HG02884 (cell line): Measurements from ENCODE around the gene TSTD2.
A peak's percentile ranks its signal among the peaks of the same experiment; 100 is the strongest.

Experiments used
- ATAC-seq: cut with Tn5 transposase; IDR thresholded peaks from one replicate; pipeline ENCODE4 v1.9.1; 2021; ENCODE audit warnings: mild to moderate bottlenecking, moderate library complexity; ENCODE audit not compliant: unreplicated experiment

Gene TSTD2

GRCh38 chr9:97632985-97633858 is at the start of gene TSTD2, which contains the start of gene NCBP1:
Gene TSTD2 (minus strand): TSS chr9:97633368. CDS start chr9:97627562, 5,806 bp downstream.
Gene NCBP1 (plus strand): TSS chr9:97633821. CDS start chr9:97633882, 61 bp downstream.
- ATAC-seq, result peak; percentile 80

- ATAC-seq, result no peak
Measured at GRCh38 chr9:97682242-97682641, 49.1 kb upstream of the TSTD2 start.

GRCh38 chr9:97675655-97676054 is 42.5 kb upstream of the TSTD2 start:
- no peak for ATAC-seq

GRCh38 chr9:97673922-97674321 is 40.8 kb upstream of the TSTD2 start:
- no peak for ATAC-seq

DNA sequence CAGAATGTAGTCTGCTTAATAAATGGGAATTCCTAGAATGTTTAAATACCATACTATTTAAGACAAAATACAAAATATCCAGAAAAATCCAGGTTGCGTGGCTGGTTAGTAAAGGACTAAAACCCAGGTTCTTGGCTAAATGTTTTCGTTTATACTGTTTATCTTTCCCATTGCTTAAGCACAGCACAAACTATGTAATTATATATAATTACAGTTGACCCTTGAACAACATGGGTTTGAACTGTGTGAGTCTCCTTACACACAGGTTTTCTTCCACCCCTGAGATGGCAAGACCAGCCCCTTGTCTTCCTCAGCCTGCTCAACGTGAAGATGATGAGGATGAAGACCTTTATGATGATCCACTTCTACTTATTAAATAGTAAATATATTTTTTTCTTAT is 39.2 kb upstream of the TSTD2 start:
- ATAC-seq, result no peak

- no peak for ATAC-seq
Measured at GRCh38 chr9:97670586-97670985, 37.4 kb upstream of the TSTD2 start.

DNA sequence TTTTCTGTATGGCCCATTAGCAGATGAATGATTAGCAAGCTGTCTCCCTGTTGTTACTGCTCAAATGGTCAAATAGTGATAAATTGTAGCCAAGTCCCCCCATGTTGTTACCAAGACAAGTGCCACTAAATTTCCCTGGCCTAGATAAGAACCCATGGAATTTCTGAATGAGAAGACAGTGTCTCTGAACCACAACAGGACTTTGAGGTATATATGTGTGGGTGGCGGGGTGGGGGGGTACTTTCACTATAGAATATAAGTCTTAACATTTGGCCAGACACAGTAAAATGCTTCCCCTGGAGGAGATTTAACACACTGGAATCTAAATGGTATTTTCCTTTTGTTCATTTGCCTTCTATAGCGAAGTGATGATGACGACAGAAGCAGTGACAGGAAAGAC is 35.3 kb upstream of the TSTD2 start:
- no peak for ATAC-seq

- no peak for ATAC-seq
Measured at GRCh38 chr9:97666907-97667686, 33.9 kb upstream of the TSTD2 start.

DNA sequence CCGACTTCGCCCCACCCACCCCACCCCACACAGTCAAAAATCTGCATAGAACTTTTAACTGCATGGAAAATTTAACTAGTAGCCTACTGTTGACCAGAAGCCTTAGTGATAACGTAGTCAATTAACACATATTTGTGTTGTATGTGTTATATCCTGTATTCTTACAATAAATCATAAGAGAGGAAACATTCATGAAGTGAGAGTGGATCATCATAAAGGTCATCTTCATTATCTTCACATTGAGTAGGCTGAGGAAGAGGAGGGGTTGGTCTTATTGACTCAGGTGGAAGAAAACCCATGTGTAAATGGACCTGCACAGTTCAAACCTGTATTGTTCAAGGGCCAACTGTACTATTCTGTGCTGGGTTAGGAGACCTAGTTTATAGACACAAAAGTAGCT is 32.6 kb upstream of the TSTD2 start:
- no peak for ATAC-seq

DNA sequence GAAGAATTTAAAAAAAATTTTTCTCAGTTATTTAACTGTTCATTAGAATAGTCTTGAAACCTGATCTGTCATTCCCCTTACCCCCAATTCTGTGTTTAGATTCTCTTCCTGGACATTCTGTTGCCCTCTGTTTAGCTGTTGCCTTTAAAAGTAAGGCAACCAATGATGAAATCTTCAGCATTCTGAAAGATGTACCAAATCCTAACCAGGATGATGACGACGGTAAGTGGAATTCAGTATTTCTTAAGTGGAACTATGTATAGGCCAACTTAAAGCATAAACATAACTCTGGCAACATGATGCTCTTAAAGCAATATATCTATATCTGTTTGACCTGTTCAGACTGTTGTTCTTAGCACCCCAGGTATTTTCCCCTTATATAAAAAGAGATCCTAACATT is 27.7 kb upstream of the TSTD2 start:
- no peak for ATAC-seq

DNA sequence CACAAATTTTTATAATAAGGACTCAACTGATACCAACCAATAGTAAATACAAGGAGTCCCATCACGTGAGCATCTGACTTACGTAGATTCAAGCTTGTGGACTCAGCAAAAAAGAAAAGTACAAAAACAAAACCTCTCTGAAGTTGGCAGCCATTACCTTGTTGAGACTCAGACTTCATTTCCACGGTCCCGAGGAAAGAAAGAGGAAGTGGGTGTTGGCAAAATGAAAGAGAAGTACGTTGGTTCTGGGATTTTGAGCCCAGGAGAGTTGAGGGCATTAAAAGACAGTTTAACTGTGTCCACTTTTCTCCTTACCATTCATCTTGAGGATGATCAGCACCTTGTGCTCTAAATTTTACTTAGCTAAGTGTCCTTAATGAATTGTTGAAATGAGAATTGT is 27.2 kb upstream of the TSTD2 start:
- ATAC-seq, result no peak

- ATAC-seq, result no peak
Measured at GRCh38 chr9:97659771-97660170, 26.6 kb upstream of the TSTD2 start.

- no peak for ATAC-seq
Measured at GRCh38 chr9:97658707-97659106, 25.5 kb upstream of the TSTD2 start.

DNA sequence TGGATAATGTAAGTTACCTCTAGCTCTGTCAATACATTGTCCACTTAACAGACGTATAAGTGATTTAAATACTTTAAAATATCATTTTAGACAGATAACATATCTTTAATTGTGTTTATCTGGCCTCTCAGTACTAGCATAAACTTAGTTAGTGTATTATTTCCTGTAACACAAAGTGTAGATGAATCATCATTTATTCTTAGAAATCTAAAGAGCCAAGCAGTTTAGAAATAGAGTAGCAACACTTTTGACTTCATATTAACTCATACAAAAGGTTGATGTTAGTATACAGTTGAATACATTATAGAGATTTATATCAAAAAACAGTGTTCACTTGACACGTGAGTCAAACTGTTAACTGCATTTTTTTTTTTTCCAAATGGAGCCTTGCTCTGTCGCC is 18.5 kb upstream of the TSTD2 start:
- ATAC-seq, result no peak

GRCh38 chr9:97647996-97648395 is 14.8 kb upstream of the TSTD2 start:
- no peak for ATAC-seq

- no peak for ATAC-seq
Measured at GRCh38 chr9:97645720-97646119, 12.6 kb upstream of the TSTD2 start.

- no peak for ATAC-seq
Measured at GRCh38 chr9:97640325-97640724, 7.2 kb upstream of the TSTD2 start.

- no peak for ATAC-seq
Measured at GRCh38 chr9:97638666-97639065, 5.5 kb upstream of the TSTD2 start.

DNA sequence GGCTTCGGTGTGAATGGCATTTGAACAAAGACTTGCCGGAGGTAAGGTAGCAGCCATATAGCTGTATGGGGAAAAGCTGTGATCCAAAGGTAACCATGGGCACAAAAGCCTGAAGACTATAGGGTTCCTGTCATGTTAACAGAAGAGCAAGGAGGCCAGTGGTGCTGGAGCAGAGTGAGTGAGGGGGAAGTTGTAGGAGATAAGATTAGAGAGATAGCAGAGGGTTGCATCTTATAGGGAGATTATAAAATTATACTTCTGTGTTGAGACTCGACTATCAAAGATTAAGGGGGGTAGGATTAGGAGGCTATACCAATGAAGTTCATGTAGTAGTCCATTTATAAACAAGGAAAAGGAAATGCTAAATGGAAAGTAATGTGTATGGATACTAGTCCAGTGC is 3.7 kb upstream of the TSTD2 start:
- ATAC-seq, result no peak

GRCh38 chr9:97635026-97635425 is 1.9 kb upstream of the TSTD2 start:
- no peak for ATAC-seq

- ATAC-seq, result no peak
Measured at GRCh38 chr9:97633859-97634490, 807 bp upstream of the TSTD2 start.
